GM10248 (cell line): Measurements from ENCODE around the gene ZNF608.

Experiments used
- CTCF ChIA-PET: fragments of 300-600 bp; sonication (Branson Sonifier 250); formaldehyde crosslinking; extraction: SDS; loops from one replicate; lab custom pipeline; 2021; ENCODE audit warnings: antibody characterized with exemption; lab: Yijun Ruan, JAX
- POLR2A ChIA-PET: fragments of 350-650 bp; sonication (Branson Sonifier 250); formaldehyde crosslinking; extraction: SDS; loops from one replicate; lab custom pipeline; 2020; ENCODE audit warnings: antibody characterized with exemption; lab: Yijun Ruan, JAX
- DNase-seq: peaks from one replicate; pipeline ENCODE4 v3.0.0; 2012; ENCODE audit errors: extremely low spot score
- TF ChIP-seq, protein P1 (sequence below): IDR thresholded peaks from 2 replicates; pipeline ENCODE4 v1.5.1; 2012; ENCODE audit warnings: mild to moderate bottlenecking, low read depth; ENCODE audit errors: extremely low read depth, missing control alignments, control extremely low read depth

ZNF608 gene, protein sequence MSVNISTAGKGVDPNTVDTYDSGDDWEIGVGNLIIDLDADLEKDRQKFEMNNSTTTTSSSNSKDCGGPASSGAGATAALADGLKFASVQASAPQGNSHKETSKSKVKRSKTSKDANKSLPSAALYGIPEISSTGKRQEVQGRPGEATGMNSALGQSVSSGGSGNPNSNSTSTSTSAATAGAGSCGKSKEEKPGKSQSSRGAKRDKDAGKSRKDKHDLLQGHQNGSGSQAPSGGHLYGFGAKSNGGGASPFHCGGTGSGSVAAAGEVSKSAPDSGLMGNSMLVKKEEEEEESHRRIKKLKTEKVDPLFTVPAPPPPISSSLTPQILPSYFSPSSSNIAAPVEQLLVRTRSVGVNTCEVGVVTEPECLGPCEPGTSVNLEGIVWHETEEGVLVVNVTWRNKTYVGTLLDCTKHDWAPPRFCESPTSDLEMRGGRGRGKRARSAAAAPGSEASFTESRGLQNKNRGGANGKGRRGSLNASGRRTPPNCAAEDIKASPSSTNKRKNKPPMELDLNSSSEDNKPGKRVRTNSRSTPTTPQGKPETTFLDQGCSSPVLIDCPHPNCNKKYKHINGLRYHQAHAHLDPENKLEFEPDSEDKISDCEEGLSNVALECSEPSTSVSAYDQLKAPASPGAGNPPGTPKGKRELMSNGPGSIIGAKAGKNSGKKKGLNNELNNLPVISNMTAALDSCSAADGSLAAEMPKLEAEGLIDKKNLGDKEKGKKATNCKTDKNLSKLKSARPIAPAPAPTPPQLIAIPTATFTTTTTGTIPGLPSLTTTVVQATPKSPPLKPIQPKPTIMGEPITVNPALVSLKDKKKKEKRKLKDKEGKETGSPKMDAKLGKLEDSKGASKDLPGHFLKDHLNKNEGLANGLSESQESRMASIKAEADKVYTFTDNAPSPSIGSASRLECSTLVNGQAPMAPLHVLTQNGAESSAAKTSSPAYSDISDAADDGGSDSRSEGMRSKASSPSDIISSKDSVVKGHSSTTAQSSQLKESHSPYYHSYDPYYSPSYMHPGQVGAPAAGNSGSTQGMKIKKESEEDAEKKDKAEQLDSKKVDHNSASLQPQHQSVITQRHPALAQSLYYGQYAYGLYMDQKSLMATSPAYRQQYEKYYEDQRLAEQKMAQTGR (N-terminal part only)

GRCh38 chr5:124745928-124746915, at the start of gene ZNF608:
ZNF608 (minus strand) TSS chr5:124746639; CDS start chr5:124744989, 1,650 bp downstream.
- ChIA-PET CTCF (interaction anchor here (1.1 to 2.7 kb wide), 4 partner anchors 10 to 175 kb away, joined by 3 to 14 read pairs (median 8); no protein-coding TSS in a partner anchor), POLR2A (interaction anchor here (0.5 kb wide), 1 partner anchor 13 kb away, joined by 7 read pairs; no protein-coding TSS in a partner anchor)
- TF ChIP-seq, protein P1, sequence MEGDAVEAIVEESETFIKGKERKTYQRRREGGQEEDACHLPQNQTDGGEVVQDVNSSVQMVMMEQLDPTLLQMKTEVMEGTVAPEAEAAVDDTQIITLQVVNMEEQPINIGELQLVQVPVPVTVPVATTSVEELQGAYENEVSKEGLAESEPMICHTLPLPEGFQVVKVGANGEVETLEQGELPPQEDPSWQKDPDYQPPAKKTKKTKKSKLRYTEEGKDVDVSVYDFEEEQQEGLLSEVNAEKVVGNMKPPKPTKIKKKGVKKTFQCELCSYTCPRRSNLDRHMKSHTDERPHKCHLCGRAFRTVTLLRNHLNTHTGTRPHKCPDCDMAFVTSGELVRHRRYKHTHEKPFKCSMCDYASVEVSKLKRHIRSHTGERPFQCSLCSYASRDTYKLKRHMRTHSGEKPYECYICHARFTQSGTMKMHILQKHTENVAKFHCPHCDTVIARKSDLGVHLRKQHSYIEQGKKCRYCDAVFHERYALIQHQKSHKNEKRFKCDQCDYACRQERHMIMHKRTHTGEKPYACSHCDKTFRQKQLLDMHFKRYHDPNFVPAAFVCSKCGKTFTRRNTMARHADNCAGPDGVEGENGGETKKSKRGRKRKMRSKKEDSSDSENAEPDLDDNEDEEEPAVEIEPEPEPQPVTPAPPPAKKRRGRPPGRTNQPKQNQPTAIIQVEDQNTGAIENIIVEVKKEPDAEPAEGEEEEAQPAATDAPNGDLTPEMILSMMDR, result no peak
- no peak for DNase-seq

- CTCF ChIA-PET, result interaction anchor here (0.9 to 1.2 kb wide), 2 partner anchors 19 to 23 kb away, joined by 3 to 4 read pairs; no protein-coding TSS in a partner anchor
- DNase-seq, result no peak
- TF ChIP-seq, protein P1, result no peak
- POLR2A ChIA-PET, result no interaction called here
These were observed 49.4 kb upstream of the ZNF608 start for GRCh38 chr5:124795829-124796228.

GRCh38 chr5:124790895-124791732, 44.7 kb upstream of the ZNF608 start:
- TF ChIP-seq, protein P1, result no peak
- ChIA-PET CTCF (interaction anchor here (1.1 to 1.9 kb wide), 2 partner anchors 12 to 21 kb away, joined by 4 read pairs; no protein-coding TSS in a partner anchor), POLR2A (no interaction called here)
- DNase-seq, result no peak

DNA sequence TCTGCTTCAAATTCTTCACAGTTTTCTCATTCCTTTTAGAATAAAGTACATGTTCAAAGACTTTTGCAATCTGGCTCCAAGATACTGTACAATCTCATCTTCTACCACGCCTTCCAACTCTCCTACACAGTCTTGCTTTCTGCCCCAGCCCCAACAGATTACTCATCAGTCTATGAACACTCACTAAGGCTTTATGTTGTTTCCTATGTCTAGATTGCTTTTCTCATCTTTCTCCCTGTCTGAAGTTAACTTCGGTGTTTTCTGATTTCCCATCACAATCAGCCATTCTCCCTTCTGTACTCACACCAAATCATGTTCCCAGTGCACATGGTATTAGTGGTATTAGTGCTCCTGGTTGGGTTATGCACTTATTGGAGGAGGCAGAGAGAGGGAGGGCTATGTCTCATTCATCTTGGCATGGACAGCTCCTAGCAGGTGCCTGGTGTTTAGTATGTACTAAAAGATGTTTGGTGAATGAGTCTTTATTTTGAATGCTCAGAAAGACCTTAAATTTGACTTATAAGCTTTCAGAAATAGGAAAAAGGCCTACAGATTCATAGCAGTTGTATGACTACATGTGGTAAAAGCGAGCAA, 44.0 kb upstream of the ZNF608 start:
- no peak for DNase-seq
- TF ChIP-seq, protein P1, result no peak
- ChIA-PET POLR2A (no interaction called here), CTCF (interaction anchor here (1.9 kb wide), 1 partner anchor 20 kb away, joined by 4 read pairs; no protein-coding TSS in a partner anchor)

DNA sequence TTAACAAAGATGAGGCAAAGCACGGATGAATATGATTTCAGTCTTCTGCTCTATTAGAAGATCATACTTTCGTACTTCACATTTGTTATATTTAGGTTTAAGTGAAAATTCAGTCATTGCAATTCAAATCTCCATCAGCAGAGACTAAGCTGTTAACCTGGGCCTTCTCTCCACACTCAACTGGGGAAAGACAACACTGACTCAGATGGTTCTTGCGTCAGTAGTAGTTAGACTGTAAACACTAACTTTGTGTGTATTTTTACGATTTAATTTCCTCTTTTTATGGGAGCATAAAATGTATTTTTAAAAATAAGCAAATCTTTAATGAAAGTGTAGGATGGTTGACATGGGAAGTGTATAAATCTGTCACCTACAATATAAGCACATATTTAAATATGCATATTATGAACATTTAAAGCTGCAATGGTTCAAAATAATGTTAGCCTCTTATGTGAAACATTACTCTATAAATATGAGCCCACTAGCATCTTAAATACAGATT, 42.7 kb upstream of the ZNF608 start:
- ChIA-PET POLR2A (no interaction called here), CTCF (no interaction called here)
- DNase-seq, result no peak
- TF ChIP-seq, protein P1, result no peak
